Left lung (tissue), 10 donors: ENCODE data around the gene PHACTR3. TPM values are rescaled to one million over a fixed set of nuclear protein-coding genes. Genes with fewer than 3 reads are reported as not detected.

Experiments
- ATAC-seq: fragments of 200-7000 bp; cut with Tn5 transposase; one replicate; pipeline ENCODE4 v1.9.1; 2020; ENCODE audit warnings: moderate library complexity
- DNase-seq, 4 donors: peaks; one replicate each; pipeline ENCODE4 v3.0.0-alpha.2; 2013 to 2020
- H3K27ac ChIP-seq, 2 donors: fragments of 200-600 bp; sonication (generic) in 1 of 2; one replicate each; pipeline versions ENCODE4 v1.5.0 to v1.8.0; 2020 to 2021
- H3K27me3 ChIP-seq, 2 donors: fragments of 200-600 bp; sonication (generic) in 1 of 2; one replicate each; pipeline versions ENCODE4 v1.5.0 to v1.8.0; 2020 to 2021
- H3K36me3 ChIP-seq, 2 donors: fragments of 200-600 bp; sonication (generic) in 1 of 2; one replicate each; pipeline versions ENCODE4 v1.5.0 to v1.8.0; 2020 to 2021
- H3K4me1 ChIP-seq, 2 donors: fragments of 200-600 bp; one replicate each; pipeline ENCODE4 v1.8.0; 2021
- H3K4me3 ChIP-seq, 2 donors: fragments of 200-600 bp; sonication (generic) in 1 of 2; one replicate each; pipeline versions ENCODE4 v1.5.0 to v1.8.0; 2020 to 2021; ENCODE audit warnings: mild to moderate bottlenecking in 1 of 2
- H3K9me3 ChIP-seq, 2 donors: fragments of 200-600 bp; sonication (generic) in 1 of 2; one replicate each; pipeline versions ENCODE4 v1.5.0 to v1.8.0; 2020 to 2021
- intact Hi-C, 2 donors: fragments of 100-400 bp; cut with DNase I; formaldehyde crosslinking; loops; one replicate each; pipeline versions ENCODE4 v1.11.2 to v1.14.2; 2022
- polyA plus RNA-seq, 6 donors: library from polyadenylated mRNA; unstranded; fragments of 120-200 nt; gene quantifications; one replicate each; pipeline ENCODE4 v1.2.1, GENCODE V29; 2013; ENCODE audit not compliant: insufficient read length in 6 of 6
- total RNA-seq, 2 donors: library from RNA; stranded (reverse); fragmentation: NEBNext Ultra II Directional; extraction: Animal tissue kit (Norgen Biotek cat#: 25700); gene quantifications; one replicate each; pipeline ENCODE4 v1.2.1, GENCODE V29; 2021
- TF ChIP-seq, protein P1 (sequence below), 2 donors: fragments of 200-600 bp; sonication (generic) in 1 of 2; IDR thresholded peaks; one replicate each; pipeline versions ENCODE4 v1.5.0 to v1.8.0; 2021; ENCODE audit warnings: antibody characterized with exemption in 2 of 2
- donor health status: DM: no; HTN: yes; CAD: no.
- donor health status: DM: no; HTN: no; CAD: no.

PHACTR3 gene
- total and polyA plus RNA-seq, 8 donors: 3.5 to 14.5 (median 4.4) TPM

DNA sequence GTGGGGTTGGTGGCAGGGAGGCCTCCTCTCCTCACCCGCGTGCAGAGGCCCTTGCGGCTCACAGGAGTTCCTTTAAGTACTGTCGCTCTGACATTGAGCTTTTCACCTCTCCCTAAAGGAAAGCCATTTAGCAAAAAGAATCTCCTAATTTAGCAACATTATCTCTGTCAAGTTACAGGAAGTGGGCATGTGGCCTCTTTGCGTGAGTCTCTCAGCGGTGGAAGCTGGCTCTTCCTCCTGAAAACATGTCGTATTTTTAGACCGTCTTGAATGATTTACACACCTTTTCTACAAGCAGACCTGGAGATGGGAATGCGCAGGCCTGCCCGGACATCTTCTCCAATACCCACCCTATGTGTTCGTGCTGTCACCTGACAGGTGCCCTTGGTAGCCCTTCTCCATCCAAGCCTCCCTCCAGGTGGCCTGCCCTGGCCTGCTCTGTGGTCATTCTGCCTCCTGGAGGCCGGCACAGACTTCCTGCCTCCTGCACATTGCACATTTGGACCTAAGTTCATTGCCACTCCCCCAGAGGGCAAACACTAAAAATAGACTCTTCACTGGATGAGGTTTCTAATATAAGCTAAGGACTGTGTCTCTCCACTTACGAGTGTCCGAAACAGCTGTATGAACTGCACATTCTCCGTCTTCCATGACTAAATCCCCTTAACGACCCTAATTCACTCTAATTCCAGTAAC is 18.5 kb upstream of the PHACTR3 start:
- TF ChIP-seq, protein P1, sequence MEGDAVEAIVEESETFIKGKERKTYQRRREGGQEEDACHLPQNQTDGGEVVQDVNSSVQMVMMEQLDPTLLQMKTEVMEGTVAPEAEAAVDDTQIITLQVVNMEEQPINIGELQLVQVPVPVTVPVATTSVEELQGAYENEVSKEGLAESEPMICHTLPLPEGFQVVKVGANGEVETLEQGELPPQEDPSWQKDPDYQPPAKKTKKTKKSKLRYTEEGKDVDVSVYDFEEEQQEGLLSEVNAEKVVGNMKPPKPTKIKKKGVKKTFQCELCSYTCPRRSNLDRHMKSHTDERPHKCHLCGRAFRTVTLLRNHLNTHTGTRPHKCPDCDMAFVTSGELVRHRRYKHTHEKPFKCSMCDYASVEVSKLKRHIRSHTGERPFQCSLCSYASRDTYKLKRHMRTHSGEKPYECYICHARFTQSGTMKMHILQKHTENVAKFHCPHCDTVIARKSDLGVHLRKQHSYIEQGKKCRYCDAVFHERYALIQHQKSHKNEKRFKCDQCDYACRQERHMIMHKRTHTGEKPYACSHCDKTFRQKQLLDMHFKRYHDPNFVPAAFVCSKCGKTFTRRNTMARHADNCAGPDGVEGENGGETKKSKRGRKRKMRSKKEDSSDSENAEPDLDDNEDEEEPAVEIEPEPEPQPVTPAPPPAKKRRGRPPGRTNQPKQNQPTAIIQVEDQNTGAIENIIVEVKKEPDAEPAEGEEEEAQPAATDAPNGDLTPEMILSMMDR (IDR thresholded peaks at IDR 0.05): no peak
- no peak overlapping the region for H3K27ac ChIP-seq
- H3K4me1 ChIP-seq: no peaks in the 10 kb centered on the region
- ATAC-seq: no peak
- DNase-seq: no peak
- no peaks in the 10 kb centered on the region for H3K36me3 ChIP-seq
- peaks cover 0 to 43% of the 10 kb centered on the region in 2 donors for H3K27me3 ChIP-seq
- no peak overlapping the region for H3K4me3 ChIP-seq
- H3K9me3 ChIP-seq: no peaks in the 10 kb centered on the region
- intact Hi-C loops: no loop called here

DNA sequence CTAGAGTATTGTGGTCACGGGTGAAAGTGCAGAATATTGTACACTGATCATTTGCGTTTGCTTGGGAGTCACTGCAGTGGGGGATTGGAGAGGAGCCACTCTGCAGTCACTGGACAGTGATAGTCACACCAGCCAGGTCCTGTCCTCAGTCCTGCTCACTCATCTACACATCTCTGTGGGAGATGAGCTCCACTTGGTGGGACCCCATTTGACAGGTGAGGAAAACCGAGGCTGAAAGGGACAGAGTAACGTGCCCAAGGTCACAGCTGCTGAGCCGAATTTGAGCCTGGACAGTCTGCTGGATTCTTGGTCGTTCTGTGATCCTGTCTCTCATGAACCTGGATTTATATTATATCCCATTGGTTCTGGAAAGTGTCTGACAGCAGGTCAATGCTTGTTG is 17.7 kb upstream of the PHACTR3 start:
- Histone ChIP-seq H3K27ac (no peak overlapping the region), H3K36me3 (no peaks in the 10 kb centered on the region), H3K27me3 (peaks cover 0 to 35% of the 10 kb centered on the region in 2 donors), H3K9me3 (no peaks in the 10 kb centered on the region), H3K4me1 (no peaks in the 10 kb centered on the region), H3K4me3 (no peak overlapping the region)
- DNase-seq (no peak), ATAC-seq (no peak)
- intact Hi-C loops: no loop called here
- TF ChIP-seq, protein P1 (IDR thresholded peaks at IDR 0.05): no peak

DNA sequence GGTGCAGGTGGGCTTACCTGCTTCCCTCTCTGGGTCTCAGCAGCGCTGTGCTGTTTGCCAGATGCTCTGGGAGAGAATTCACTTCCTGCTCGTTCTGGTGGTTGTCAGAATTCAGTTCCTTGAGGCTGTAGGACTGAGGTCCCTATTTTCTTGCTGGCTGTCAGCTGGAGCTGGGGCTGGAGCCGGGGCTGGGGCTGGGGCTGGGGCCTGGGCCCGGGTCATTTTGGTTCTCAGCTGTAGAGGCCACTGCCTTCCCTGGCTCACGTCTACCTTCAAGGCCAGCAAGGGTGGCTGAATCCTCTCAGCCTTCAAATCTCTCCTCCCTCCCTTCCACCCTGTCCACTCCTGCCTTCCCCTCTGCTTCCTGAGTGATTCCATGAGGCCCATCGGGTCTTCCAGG is 16.8 kb upstream of the PHACTR3 start:
- H3K36me3 ChIP-seq: no peaks in the 10 kb centered on the region
- intact Hi-C loops: no loop called here
- H3K27ac ChIP-seq: no peak overlapping the region
- TF ChIP-seq, protein P1 (IDR thresholded peaks at IDR 0.05): no peak
- H3K9me3 ChIP-seq: no peaks in the 10 kb centered on the region
- ATAC-seq: no peak
- no peak for DNase-seq
- H3K4me3 ChIP-seq: no peak overlapping the region
- peaks cover 0 to 33% of the 10 kb centered on the region in 2 donors for H3K27me3 ChIP-seq
- H3K4me1 ChIP-seq: no peaks in the 10 kb centered on the region

DNA sequence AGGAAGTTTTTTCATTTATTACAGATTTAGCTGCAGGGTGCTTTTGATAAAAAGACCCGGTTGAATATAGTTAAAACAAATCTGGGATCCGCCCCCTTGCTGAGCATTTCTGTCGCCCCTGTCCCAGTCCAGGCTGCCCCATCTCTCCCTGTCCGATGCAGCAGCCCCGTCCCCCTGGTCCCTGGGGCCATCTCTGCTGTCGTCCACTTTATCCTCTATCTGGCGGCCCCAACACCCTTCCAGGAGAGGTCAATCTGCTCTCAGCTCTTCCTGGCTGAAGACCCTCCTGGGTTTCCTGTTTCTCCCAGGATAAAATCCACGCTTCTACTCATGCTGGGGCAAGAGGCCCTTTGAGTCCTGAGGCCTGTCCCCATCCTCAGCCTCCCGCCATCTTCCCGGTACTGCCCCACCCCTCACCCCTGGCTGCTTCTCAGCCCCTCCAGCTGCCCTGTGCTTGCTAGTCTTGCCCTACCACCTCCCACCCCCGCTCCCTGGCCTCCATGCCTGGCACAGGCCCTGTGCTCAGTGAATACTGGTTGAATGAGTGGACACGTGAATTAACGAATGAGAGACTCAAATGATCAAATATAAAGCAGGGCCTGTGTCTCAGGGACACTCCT is 16.0 kb upstream of the PHACTR3 start:
- H3K4me1 ChIP-seq: no peaks in the 10 kb centered on the region
- no peaks in the 10 kb centered on the region for H3K9me3 ChIP-seq
- intact Hi-C loops: no loop called here
- DNase-seq: peak in 1 of 4 donors; percentile 24
- H3K4me3 ChIP-seq: no peak overlapping the region
- H3K36me3 ChIP-seq: no peaks in the 10 kb centered on the region
- ATAC-seq: no peak
- TF ChIP-seq, protein P1 (IDR thresholded peaks at IDR 0.05): no peak
- peaks cover 0 to 31% of the 10 kb centered on the region in 2 donors for H3K27me3 ChIP-seq
- H3K27ac ChIP-seq: no peak overlapping the region

DNA sequence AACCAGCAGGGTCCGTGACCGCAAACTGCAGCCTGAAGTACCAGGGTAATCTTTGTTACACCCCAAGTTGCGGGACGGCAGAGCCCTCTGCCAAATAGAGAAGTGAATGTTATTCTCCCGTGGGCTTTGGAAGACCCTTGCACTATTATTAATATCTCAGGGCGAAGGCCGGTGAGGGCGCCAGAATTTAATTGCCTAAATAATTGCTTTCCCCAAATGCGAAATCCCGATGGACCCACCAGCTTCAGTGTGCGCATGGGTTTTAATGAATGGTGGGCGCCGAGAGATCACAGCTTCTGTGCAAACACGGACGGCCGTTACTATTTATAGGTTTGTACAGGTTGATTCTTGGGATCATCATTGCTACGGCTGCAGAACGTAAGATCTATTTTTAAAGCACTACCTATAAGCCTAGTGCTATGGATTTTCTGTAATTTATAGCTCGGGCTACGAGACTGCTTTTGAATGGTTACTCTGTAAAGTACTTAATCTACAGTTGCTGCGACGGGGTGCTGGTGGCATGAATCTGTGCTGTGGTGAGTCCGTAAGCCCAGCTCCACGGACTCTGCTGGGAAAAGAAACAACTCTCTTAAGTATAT is 15.2 kb upstream of the PHACTR3 start:
- Histone ChIP-seq H3K4me1 (no peaks in the 10 kb centered on the region), H3K27ac (no peak overlapping the region), H3K4me3 (no peak overlapping the region), H3K9me3 (no peaks in the 10 kb centered on the region), H3K36me3 (no peaks in the 10 kb centered on the region), H3K27me3 (peaks cover 0 to 25% of the 10 kb centered on the region in 2 donors)
- DNase-seq: no peak
- TF ChIP-seq, protein P1 (IDR thresholded peaks at IDR 0.05): no peak
- ATAC-seq: no peak
- intact Hi-C loops: no loop called here
